GM19023 (cell line): ENCODE data around the gene SMIM36.
"Not testable (repeated sequence)": the region's sequence is repeated elsewhere in the genome, so short reads cannot be mapped to it uniquely, and the experiment has no call there.

Experiments
- ATAC-seq: cut with Tn5 transposase; IDR thresholded peaks from one replicate; pipeline ENCODE4 v1.9.1; 2021; ENCODE audit warnings: mild to moderate bottlenecking, moderate library complexity; ENCODE audit not compliant: unreplicated experiment

SMIM36 gene

DNA sequence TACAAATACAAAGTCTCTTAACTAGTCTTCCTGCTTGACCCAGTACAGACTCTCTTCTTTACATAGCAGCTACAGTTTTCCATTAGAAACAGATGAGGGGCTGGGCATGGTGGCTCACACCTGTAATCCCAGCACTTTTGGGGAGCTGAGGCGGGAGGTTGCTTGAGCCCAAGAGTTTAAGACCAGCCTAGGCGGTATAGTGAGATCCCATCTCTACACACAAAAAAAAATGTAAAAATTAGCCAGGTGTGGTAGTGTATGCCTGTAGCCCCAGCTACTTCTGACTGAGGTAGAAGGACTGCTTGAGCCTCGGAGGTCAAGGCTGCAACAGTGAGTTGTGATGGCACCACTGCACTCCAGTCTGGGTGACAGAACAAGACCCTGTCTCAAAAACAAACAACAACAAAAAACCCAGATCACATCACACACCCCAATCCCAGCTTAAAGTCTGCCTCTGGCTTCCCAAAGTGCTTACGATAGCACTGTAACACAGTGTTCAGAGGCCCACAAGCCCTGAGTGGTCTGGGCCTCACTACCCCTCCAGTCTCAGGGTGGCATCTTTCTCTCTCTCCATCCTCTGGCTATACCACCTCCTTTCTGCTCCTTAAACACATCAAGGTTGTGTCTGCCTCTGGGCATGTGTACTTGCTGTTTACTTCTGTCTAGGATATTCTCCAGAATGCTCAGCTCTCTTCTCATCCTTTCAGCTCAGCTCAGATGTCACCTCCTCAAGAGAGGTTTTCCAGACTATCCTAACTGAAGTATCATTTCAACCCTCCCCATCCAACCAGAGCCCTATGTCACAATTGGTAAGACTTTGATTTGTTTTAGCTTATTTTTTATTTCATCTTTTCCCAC, 93.6 kb downstream of the SMIM36 start:
- ATAC-seq, result no peak

DNA sequence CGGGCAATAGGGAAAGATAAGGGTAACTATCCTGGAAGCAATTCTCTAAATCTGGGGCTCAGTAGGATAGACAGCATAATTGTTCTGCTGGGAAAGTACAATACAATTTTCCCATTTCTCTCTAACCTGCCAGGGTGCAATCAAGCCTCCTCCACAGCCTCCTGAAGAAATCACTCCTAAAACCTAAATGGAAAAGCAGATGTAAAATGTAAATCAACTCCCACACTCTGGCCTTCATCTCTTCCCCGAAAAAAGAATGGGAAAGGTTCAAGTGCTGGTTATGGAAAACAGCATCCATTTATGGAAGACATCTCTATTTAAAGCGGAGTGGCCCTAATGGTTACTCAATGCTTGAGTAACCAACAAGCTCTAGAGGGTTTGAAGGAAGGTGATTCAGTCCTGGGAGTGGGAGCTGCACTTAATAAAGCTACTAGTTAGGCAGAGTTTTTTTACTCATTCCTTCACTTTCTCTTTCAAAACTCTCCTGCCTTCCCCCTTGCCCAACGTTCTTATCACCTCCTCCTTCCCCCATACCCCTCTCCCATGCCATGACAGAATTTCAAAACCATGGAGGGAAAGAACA, 94.7 kb downstream of the SMIM36 start:
- no peak for ATAC-seq

- ATAC-seq, result no peak
Measured at GRCh38 chr17:55416000-55416399, 95.3 kb downstream of the SMIM36 start.

DNA sequence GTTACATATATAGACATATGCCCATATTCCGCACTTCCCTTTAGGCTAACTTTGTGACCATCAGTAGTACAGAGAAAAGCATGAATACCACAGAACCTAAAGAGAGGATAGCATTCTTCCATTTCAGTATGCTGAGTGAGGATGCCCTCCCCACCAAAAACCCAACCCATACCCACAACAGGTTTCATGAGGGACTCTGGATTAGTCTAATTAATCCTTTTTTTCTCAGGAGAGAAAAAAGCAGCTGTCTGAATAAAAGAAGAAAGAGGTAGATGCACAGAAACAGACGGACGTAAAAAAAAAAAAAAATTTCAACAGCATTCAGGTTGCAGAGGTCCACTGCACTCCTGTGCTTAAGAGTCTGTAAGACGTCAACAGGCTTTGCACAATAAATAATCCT, 96.3 kb downstream of the SMIM36 start:
- ATAC-seq, result no peak

GRCh38 chr17:55413825-55414489, 97.3 kb downstream of the SMIM36 start:
- no peak for ATAC-seq

DNA sequence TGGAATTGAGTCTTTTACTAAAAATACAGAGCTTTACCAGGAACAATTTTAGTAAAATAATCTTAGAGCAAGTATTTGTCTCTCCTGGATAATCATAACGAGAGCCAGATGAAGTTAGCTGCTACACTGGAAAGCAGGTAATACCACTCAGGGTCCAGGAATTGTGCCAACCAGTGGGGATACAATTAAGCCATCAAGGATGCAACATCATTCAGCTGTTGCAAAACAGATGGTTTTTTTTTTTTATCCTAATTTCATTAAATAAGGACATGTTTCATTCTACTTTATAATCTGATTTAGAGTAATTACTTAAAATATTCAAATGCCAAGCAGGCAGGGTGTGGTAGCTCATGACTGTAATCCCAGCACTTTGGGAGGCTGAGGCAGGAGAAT, 99.8 kb downstream of the SMIM36 start:
- no peak for ATAC-seq

- no peak for ATAC-seq
Measured at GRCh38 chr17:55410722-55411462, 100.4 kb downstream of the SMIM36 start.

DNA sequence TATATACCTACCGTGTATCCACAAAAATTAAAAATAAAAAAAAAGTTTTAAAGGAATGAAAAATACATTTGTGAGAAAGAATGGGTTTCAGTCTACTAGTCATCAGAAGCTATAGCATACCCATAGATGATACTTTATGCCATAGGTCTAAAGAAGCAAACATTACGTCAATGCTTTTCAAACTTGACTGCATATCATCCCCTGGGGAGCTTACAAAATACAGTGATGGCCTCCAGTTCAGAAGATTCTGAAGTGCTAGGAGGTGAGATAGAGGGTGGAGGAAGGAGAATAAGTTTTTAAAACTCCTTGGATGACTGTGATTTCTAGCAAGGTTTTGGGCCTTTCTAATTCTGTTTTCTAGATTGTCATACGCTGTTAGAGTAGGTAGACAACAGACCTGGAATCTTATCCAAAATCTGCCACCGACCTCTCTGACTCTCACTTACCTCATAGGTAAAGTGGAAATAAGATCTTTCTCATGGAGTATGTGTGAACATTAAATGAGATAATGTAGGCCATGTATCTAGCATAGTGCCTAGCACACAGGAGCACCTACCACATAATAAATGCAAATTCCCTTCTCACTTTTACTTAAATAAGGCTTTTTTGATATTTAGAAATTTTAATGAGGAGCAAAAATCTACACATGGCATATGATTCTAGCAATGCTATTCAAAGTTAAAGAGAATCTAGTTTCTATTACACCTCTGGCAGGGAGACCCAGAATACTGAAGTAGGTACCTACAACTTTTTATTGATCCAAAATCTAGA, 102.0 kb downstream of the SMIM36 start:
- ATAC-seq, result no peak

DNA sequence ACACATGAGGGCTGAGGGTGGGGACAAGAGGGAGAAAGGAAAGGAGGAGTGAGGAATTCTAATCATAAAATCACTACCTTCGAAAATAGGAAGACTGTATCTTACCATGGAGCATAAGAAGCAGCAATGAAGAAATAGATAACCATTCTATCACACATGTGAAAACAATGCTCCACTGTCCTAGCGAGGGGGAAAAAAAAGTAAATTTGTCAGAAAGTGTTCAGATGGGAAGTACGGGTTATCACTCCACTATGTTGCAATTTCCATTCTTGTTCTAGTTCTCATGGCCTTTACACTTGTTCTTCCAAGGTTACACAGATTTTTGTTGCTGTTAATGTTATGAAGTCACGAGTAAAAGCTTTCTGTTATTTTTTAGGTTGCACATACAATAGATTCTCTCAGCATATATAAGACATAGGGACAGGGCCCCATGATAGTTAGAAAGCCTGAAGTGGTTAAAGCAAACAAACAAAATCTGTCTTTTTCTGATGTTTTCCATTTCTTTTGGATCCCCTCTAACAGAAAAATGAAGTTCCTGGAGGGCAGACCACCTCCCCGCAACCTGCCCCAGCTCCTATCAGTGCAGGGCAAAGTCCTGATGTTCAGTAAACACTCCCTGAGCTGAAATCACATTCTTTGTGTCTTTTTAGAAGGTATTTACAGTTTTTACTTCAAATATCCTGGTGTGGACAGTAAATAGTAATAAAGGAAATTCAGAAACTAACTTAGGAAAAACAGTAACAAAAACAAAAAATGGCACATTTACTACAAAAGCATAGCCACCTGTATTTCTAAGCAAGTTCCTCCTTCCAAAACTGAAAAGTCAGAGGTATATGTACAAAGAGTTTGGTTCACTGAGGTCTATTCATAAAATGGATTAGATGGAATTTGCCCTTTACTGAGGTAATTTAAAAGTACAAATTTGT, 103.3 kb downstream of the SMIM36 start:
- no peak for ATAC-seq

DNA sequence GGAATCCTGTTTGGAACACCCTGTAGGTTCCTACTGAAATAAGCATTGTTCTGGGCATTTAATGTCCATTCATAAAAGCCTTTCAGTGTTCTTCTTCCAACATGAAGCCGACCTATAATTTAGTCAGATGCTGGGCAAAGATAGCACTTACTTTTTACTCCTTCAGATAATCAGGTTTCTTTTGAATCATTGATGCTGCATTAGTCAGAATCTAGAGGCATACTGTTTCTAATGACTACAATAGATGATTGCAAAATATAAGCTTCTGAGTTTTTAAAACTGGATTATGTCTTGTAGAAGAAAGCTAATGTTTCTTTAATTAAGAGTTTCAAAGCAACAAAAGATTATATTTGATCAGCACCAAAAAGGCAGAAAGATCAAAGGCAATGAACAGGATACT, 105.7 kb downstream of the SMIM36 start:
- no peak for ATAC-seq

GRCh38 chr17:55404197-55404596, 107.1 kb downstream of the SMIM36 start:
- ATAC-seq, result not testable (repeated sequence)

DNA sequence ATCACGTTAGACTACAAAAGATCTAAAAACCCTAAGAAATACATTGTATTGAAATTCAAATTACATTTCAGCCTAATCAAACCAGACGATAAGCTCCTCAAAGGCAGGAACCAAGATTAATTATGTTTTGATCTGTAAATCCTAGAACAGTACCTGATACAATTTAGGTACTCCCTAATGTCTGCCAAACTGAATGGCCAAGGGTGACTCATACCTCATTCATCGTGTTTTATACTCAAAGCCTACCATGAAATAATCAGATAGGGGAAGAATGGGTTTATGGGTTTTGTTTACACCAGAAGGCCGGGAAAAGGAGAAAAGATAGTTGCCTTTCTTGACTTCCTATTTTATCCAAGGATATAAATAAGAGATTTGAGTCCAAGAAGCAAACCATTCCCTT, 108.9 kb downstream of the SMIM36 start:
- no peak for ATAC-seq
